ENCODE measurements around the gene NELFA. TPM values are rescaled to one million over a fixed set of nuclear protein-coding genes. Genes with fewer than 3 reads are reported as not detected.

The NELFA gene
- total and polyA plus RNA-seq, 2 of the 4 experiments (the other 2 are of a cell fraction) = 4.3 to 21.9 TPM

GRCh38 chr4:2044542-2045517, 36.1 kb upstream of the NELFA start:
- H4K91ac ChIP-seq (ENCODE audit: insufficient read depth, low read depth, low read length) = no peak overlapping the region
- no peak overlapping the region for H2BK120ac ChIP-seq (ENCODE audit: low read depth, low read length)
- intact Hi-C loops (cut with micrococcal nuclease) (no loop called here), dilution Hi-C loops (cut with HindIII; ENCODE audit: low sequenced_read_pairs, unreplicated experiment) (no loop called here), in situ Hi-C loops (cut with MboI; ENCODE audit: low sequenced_read_pairs) (no loop called here)
- ATAC-seq (ENCODE audit: low read depth) (no peak), DNase-seq (no peak)
- H3K18ac ChIP-seq (ENCODE audit: low read depth, low read length) = no peak overlapping the region
- WGBS, 2 experiments (ENCODE audit: extremely low coverage in 2 of 2, insufficient read length in 1 of 2) = 86% methylated on average over 12 of the region's 18 CpGs; no CpG with 5 or more reads in 1 of the 2 experiments
- no TSS peak for BruUV-seq (replicated peaks)
- H4K5ac ChIP-seq (ENCODE audit: low read depth, low read length) = no peak overlapping the region
- peaks cover 15% of the 10 kb centered on the region; the same call in 1 of the 2 replicates for H3K27me3 ChIP-seq (ENCODE audit: control insufficient read depth, insufficient read depth, low read length)
- H4K20me1 ChIP-seq (ENCODE audit: insufficient read depth, low read length) = no peaks in the 10 kb centered on the region
- 0 out of 4 replicates have a peak, but pooled peaks cover 0 to 7% of the 10 kb centered on the region in 2 experiments for H3K79me1 ChIP-seq (ENCODE audit: low read depth in 1 of 2, low read length in 2 of 2)
- no peak overlapping the region for H3K23ac ChIP-seq (ENCODE audit: low read depth, low read length)
- no peak overlapping the region for H2BK5ac ChIP-seq (ENCODE audit: low read depth, low read length, poor library complexity, severe bottlenecking)
- no peaks in the 10 kb centered on the region for H3K9me1 ChIP-seq (ENCODE audit: insufficient read depth, low read length)
- ChIA-PET CTCF (no interaction called here), POLR2A (ENCODE audit: unreplicated experiment) (no interaction called here)
- TF ChIP-seq BHLHE40 (IDR thresholded peaks at IDR 0.05; ENCODE audit: low read depth, low read length) (no peak), USF2 (IDR thresholded peaks at IDR 0.05; ENCODE audit: low read depth, low read length) (no peak), FOS (IDR thresholded peaks at IDR 0.05; ENCODE audit: low read depth, low read length) (no peak), RFX5 (IDR thresholded peaks at IDR 0.05; ENCODE audit: low read depth, low read length) (no peak), ELK1 (IDR thresholded peaks at IDR 0.05; ENCODE audit: borderline replicate concordance, low read depth, low read length) (no peak), MAFK (IDR thresholded peaks at IDR 0.05; ENCODE audit: low read depth, low read length) (no peak), SMC3 (IDR thresholded peaks at IDR 0.05; ENCODE audit: low read depth, low read length) (no peak)
- H2AK5ac ChIP-seq (ENCODE audit: low read depth, low read length) = no peak overlapping the region
- H3K4ac ChIP-seq (ENCODE audit: low read depth, low read length) = no peak overlapping the region
- no peak overlapping the region for H2BK15ac ChIP-seq (ENCODE audit: low read depth, low read length)
- no peak overlapping the region for H3K56ac ChIP-seq (ENCODE audit: extremely low read depth, insufficient read depth, low read length)
- H2AFZ ChIP-seq (replicated peaks; ENCODE audit: low read length, poor library complexity) = no peak overlapping the region
- H3K9me3 ChIP-seq (ENCODE audit: control insufficient read depth, insufficient read depth, low read length) = no peaks in the 10 kb centered on the region; the same call in 1 of the 2 replicates
- no peaks in the 10 kb centered on the region; the same call in 1 of the 2 replicates for H3K4me1 ChIP-seq (ENCODE audit: control insufficient read depth, insufficient read depth, low read length)
- H3K27ac ChIP-seq (ENCODE audit: insufficient read depth, low read length) = no peak overlapping the region
- peaks cover 2% of the 10 kb centered on the region; the same call in 1 of the 2 replicates for H3K36me3 ChIP-seq (ENCODE audit: control insufficient read depth, insufficient read depth, low read length)
- H2AK9ac ChIP-seq (replicated peaks; ENCODE audit: low read depth, low read length, poor library complexity) = no peak overlapping the region
- no peak overlapping the region for H3K14ac ChIP-seq (replicated peaks; ENCODE audit: low read depth, low read length)
- H3K4me2 ChIP-seq (ENCODE audit: low read depth, low read length) = no peak overlapping the region
- no peak overlapping the region for H3K4me3 ChIP-seq (ENCODE audit: insufficient read depth, low read depth, low read length)
- H3K9ac ChIP-seq (ENCODE audit: low read depth, low read length) = no peak overlapping the region
- no peak overlapping the region for H2BK20ac ChIP-seq (ENCODE audit: low read depth, low read length)
- no peak overlapping the region for H4K8ac ChIP-seq (ENCODE audit: low read depth in 2 of 2, low read length in 2 of 2)
